SU-DHL-6 (cell line): ENCODE results near the gene TIMD4.
A peak's percentile ranks its signal among the peaks of the same experiment; 100 is the strongest.
"Not testable (repeated sequence)": the region's sequence is repeated elsewhere in the genome, so short reads cannot be mapped to it uniquely, and the experiment has no call there.

ENCODE experiments used
- H2AFZ ChIP-seq: fragments of 200-600 bp; sonication (generic); 2 replicates; pipeline ENCODE4 v1.6.1; 2014; ENCODE audit warnings: low read depth, mild to moderate bottlenecking, moderate library complexity, mixed read lengths, antibody characterized with exemption, low read length; ENCODE audit not compliant: severe bottlenecking
- H3F3A ChIP-seq: fragments of 200-600 bp; shearing (Covaris generic); 2 replicates; pipeline ENCODE4 v1.6.0; 2016; ENCODE audit warnings: antibody characterized with exemption, mild to moderate bottlenecking; ENCODE audit not compliant: insufficient read depth
- H3K27ac ChIP-seq: fragments of 200-600 bp; sonication (generic); 2 replicates; pipeline ENCODE4 v1.5.1; 2016; ENCODE audit warnings: low read depth, mild to moderate bottlenecking, low read length, moderate library complexity, mixed read lengths
- H3K27me3 ChIP-seq: fragments of 200-600 bp; sonication (generic), shearing (Covaris generic); 2 replicates; pipeline ENCODE4 v1.6.0; 2014; ENCODE audit warnings: mild to moderate bottlenecking, low read length
- H3K36me3 ChIP-seq: fragments of 200-600 bp; sonication (generic); 2 replicates; pipeline ENCODE4 v1.6.1; 2014; ENCODE audit warnings: mild to moderate bottlenecking, low read length, mixed read lengths
- H3K4me2 ChIP-seq: fragments of 300-600, 200-600 bp; shearing (Covaris generic), sonication (generic); 2 replicates; pipeline ENCODE4 v1.6.0; 2014; ENCODE audit warnings: low read length, low read depth, mild to moderate bottlenecking; ENCODE audit not compliant: poor library complexity, severe bottlenecking
- H3K4me3 ChIP-seq: fragments of 200-600 bp; sonication (generic); 2 replicates; pipeline ENCODE4 v1.5.1; 2014; ENCODE audit warnings: antibody characterized with exemption, low read length, mild to moderate bottlenecking, mixed read lengths; ENCODE audit not compliant: insufficient read depth, poor library complexity, severe bottlenecking
- H3K79me2 ChIP-seq: fragments of 200-600 bp; sonication (generic); 2 replicates; pipeline ENCODE4 v1.6.1; 2014; ENCODE audit warnings: mild to moderate bottlenecking, low read length, moderate library complexity; ENCODE audit not compliant: insufficient read depth
- H3K9ac ChIP-seq: fragments of 200-600 bp; sonication (generic); 2 replicates; pipeline ENCODE4 v1.7.0; 2014; ENCODE audit warnings: mild to moderate bottlenecking, low read length
- H3K9me2 ChIP-seq: fragments of 200-600 bp; sonication (generic); replicated peaks from 2 replicates; pipeline ENCODE4 v1.6.1; 2014; ENCODE audit warnings: low read length; ENCODE audit not compliant: insufficient read depth
- H3K9me3 ChIP-seq: fragments of 200-600 bp; sonication (generic); 2 replicates; pipeline ENCODE4 v1.6.1; 2014; ENCODE audit warnings: low read length, mixed read lengths; ENCODE audit not compliant: insufficient read depth
- H4K20me1 ChIP-seq: fragments of 200-600 bp; sonication (generic); 2 replicates; pipeline ENCODE4 v1.6.1; 2014; ENCODE audit warnings: low read depth, mild to moderate bottlenecking, antibody characterized with exemption, low read length, moderate library complexity, mixed read lengths
- CTCF ChIP-seq: fragments of 200-600 bp; sonication (generic); IDR thresholded peaks from one replicate; pipeline ENCODE4 v1.5.1; 2017; ENCODE audit warnings: antibody characterized with exemption, mild to moderate bottlenecking, low read length, moderate library complexity; ENCODE audit not compliant: insufficient read depth, poor library complexity, severe bottlenecking
- EZH2phosphoT487 ChIP-seq: fragments of 200-600 bp; sonication (generic), shearing (Covaris generic); conservative IDR thresholded peaks from 2 replicates; pipeline ENCODE4 v1.6.1; 2018; ENCODE audit warnings: mild to moderate bottlenecking, antibody characterized with exemption, low read length, moderate library complexity, mixed read lengths

The TIMD4 gene

DNA sequence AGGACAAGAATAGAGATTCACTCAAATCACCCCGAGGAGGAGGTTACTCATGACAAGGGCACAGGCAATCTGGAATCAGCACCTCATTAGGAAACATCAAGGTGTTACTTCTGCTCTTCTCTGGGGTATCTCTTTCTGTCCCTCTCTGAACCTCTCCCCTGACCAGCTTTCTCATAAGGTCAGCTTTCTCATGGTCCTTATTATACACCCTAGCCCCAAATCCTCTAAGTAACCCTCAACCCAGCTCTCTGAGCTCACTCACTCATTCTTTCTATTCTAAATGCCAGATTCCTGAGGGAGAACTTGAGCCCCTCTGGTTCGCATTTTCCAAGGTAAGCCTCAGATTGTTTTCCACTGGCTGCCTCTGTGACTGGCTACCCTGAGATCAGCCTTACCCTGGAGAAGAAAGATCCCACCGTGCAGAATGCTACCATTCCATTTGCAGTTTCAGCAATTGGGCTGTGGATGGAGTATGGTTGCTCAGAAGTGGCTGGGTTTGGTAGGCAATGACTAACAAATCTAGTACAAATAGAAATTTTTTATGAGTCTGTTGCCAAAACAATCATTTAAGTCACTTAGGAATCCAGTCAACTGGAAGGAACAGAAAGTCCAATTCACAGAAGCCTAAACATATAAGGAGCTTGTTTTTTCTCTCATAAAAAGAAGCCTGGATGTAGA, 9.0 kb upstream of the TIMD4 start:
- H3K9me3 ChIP-seq = no peaks in the 10 kb centered on the region
- H3K4me2 ChIP-seq = no peak overlapping the region
- H3K36me3 ChIP-seq = no peaks in the 10 kb centered on the region
- H3K9me2 ChIP-seq = no peaks in the 10 kb centered on the region
- no peaks in the 10 kb centered on the region for H3K27me3 ChIP-seq
- TF ChIP-seq CTCF (no peak), EZH2phosphoT487 (no peak)
- H3K79me2 ChIP-seq = no peaks in the 10 kb centered on the region
- no peak overlapping the region for H2AFZ ChIP-seq
- H3F3A ChIP-seq = peaks cover 35% of the 10 kb centered on the region
- no peak overlapping the region for H3K4me3 ChIP-seq
- H3K27ac ChIP-seq = peak overlapping the region; percentile 20
- no peak overlapping the region for H3K9ac ChIP-seq
- no peaks in the 10 kb centered on the region for H4K20me1 ChIP-seq

DNA sequence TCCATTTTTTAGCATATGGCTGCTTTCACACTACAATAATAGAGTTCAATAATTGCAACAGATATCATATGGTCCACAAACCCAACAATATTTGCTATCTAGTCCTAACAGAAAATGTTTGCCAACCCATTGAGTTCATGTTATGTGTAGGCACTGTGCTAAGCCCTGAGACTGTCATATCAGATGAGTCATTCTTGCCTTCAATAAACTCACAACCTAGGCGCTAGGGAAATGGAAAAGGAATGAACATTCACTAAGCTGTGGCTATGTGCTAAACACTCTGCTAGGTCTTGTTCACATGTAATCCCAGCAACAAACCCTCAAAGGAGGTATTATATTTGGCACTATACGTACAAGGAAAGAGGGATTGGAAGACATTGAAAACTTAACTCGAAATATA, 8.4 kb upstream of the TIMD4 start:
- H2AFZ ChIP-seq = no peak overlapping the region
- H3K9me2 ChIP-seq = no peaks in the 10 kb centered on the region
- H3K4me3 ChIP-seq = no peak overlapping the region
- H3K27me3 ChIP-seq = no peaks in the 10 kb centered on the region
- no peaks in the 10 kb centered on the region for H3K36me3 ChIP-seq
- H3K27ac ChIP-seq = peak overlapping the region; percentile 20; the same call in 1 of the 2 replicates
- H3F3A ChIP-seq = peaks cover 29% of the 10 kb centered on the region
- no peak overlapping the region for H3K9ac ChIP-seq
- H4K20me1 ChIP-seq = no peaks in the 10 kb centered on the region
- H3K79me2 ChIP-seq = no peaks in the 10 kb centered on the region
- no peaks in the 10 kb centered on the region for H3K9me3 ChIP-seq
- no peak overlapping the region for H3K4me2 ChIP-seq
- TF ChIP-seq CTCF (no peak), EZH2phosphoT487 (no peak)

DNA sequence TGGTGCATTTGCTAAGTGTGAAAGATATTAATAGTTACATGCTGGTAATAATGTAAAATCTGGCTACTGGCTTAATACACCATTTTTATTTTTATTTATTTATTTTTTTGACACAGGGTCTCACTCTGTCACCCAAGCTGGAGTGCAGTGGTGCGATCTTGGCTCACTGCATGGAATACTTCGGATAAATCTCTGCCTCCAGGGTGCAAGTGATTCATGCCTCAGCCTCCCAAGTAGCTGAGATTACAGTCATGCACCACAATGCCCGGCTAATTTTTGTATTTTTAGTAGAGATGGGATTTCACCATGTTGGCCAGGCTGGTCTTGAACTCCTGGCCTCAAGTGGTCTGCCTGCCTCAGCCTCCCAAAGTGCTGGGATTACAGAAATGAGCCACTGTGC, 4.4 kb upstream of the TIMD4 start:
- H3K9me3 ChIP-seq, H3K27ac ChIP-seq, H3K9me2 ChIP-seq: not testable (repeated sequence)

DNA sequence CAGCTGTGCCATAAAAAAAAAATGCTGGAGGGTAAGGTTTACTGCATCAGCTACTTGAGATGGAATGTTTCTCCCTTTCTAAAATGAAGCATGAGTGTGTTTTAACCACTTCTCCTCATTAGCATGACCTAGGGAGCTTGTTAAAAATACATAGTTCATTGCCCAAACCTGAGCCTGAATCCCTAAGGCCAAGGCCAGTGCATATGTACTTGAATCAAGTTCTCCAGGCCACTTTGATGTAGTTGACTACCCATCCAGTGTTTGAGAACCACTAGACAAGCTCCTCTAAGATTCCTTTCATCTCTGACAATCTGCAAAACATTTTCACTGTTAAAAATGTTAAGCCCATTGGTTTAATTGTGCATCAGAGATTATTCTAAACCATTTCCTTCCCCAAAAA, 6.7 kb downstream of the TIMD4 start:
- Histone ChIP-seq H3K79me2 (no peaks in the 10 kb centered on the region), H3F3A (no peaks in the 10 kb centered on the region), H2AFZ (no peak overlapping the region), H3K4me3 (no peak overlapping the region), H4K20me1 (no peaks in the 10 kb centered on the region), H3K27me3 (no peaks in the 10 kb centered on the region), H3K9me3 (no peaks in the 10 kb centered on the region), H3K27ac (no peak overlapping the region), H3K9ac (no peak overlapping the region), H3K36me3 (no peaks in the 10 kb centered on the region), H3K9me2 (no peaks in the 10 kb centered on the region), H3K4me2 (no peak overlapping the region)
- no peak for TF ChIP-seq CTCF
- TF ChIP-seq EZH2phosphoT487 = no peak

More for the DNA sequence above, 4.4 kb upstream of the TIMD4 start:
- H3K36me3 ChIP-seq, H3K79me2 ChIP-seq, H3K4me3 ChIP-seq, H3K4me2 ChIP-seq, H3K27me3 ChIP-seq, H4K20me1 ChIP-seq, H2AFZ ChIP-seq, H3K9ac ChIP-seq, H3F3A ChIP-seq: not testable (repeated sequence)
